Suprapubic skin (tissue), 4 donors: ENCODE results near the gene PUS7.

Experiments
- EP300 ChIP-seq: sonication (generic); formaldehyde crosslinking; IDR thresholded peaks from one replicate; pipeline ENCODE4 v1.6.1; 2017; ENCODE audit warnings: antibody characterized with exemption
- POLR2A ChIP-seq, 2 donors: fragments of 450-650 bp; IDR thresholded peaks; one replicate each; pipeline ENCODE4 v1.6.1; 2017; ENCODE audit warnings: antibody characterized with exemption in 2 of 2, mild to moderate bottlenecking in 2 of 2, moderate library complexity in 2 of 2
- POLR2AphosphoS5 ChIP-seq, 3 donors: sonication (generic); formaldehyde crosslinking; IDR thresholded peaks; one replicate each; pipeline ENCODE4 v1.6.1; 2017; ENCODE audit warnings: antibody characterized with exemption in 3 of 3
- TF ChIP-seq, protein P1 (sequence below), 2 donors: fragments of 200-600 bp in 1 of 2; fragments of 450-650 bp in 1 of 2; sonication (generic) in 1 of 2; IDR thresholded peaks; one replicate each; pipeline ENCODE4 v1.5.1; 2016 to 2019; ENCODE audit warnings: antibody characterized with exemption in 2 of 2, mild to moderate bottlenecking in 1 of 2, moderate library complexity in 1 of 2

DNA sequence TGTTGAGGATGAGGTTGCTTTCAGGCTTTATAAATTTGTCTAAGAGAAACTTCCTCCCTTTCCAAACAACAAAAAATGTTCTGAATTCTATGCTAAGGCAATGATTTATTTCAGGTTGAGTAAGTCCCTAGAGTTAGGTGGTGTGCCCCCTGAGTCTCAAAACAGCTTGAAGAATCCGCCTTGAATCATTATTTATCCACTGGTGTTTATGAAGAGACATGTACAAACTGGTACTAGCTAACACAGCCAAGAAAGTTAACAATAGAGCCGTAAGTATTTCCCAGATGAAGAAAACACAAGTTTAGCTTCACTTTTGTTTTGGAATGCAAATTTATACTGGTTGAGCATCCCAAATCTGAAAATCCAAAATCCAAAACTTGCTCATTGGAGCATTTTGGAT, 67.2 kb downstream of the PUS7 start:
- no peak for TF ChIP-seq POLR2A (IDR thresholded peaks at IDR 0.05)
- TF ChIP-seq, protein P1, sequence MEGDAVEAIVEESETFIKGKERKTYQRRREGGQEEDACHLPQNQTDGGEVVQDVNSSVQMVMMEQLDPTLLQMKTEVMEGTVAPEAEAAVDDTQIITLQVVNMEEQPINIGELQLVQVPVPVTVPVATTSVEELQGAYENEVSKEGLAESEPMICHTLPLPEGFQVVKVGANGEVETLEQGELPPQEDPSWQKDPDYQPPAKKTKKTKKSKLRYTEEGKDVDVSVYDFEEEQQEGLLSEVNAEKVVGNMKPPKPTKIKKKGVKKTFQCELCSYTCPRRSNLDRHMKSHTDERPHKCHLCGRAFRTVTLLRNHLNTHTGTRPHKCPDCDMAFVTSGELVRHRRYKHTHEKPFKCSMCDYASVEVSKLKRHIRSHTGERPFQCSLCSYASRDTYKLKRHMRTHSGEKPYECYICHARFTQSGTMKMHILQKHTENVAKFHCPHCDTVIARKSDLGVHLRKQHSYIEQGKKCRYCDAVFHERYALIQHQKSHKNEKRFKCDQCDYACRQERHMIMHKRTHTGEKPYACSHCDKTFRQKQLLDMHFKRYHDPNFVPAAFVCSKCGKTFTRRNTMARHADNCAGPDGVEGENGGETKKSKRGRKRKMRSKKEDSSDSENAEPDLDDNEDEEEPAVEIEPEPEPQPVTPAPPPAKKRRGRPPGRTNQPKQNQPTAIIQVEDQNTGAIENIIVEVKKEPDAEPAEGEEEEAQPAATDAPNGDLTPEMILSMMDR (IDR thresholded peaks at IDR 0.05) = no peak
- TF ChIP-seq EP300 = no peak
- no peak for TF ChIP-seq POLR2AphosphoS5 (IDR thresholded peaks at IDR 0.05)
